Measurements from ENCODE around the gene RNF19B.

The RNF19B gene

DNA sequence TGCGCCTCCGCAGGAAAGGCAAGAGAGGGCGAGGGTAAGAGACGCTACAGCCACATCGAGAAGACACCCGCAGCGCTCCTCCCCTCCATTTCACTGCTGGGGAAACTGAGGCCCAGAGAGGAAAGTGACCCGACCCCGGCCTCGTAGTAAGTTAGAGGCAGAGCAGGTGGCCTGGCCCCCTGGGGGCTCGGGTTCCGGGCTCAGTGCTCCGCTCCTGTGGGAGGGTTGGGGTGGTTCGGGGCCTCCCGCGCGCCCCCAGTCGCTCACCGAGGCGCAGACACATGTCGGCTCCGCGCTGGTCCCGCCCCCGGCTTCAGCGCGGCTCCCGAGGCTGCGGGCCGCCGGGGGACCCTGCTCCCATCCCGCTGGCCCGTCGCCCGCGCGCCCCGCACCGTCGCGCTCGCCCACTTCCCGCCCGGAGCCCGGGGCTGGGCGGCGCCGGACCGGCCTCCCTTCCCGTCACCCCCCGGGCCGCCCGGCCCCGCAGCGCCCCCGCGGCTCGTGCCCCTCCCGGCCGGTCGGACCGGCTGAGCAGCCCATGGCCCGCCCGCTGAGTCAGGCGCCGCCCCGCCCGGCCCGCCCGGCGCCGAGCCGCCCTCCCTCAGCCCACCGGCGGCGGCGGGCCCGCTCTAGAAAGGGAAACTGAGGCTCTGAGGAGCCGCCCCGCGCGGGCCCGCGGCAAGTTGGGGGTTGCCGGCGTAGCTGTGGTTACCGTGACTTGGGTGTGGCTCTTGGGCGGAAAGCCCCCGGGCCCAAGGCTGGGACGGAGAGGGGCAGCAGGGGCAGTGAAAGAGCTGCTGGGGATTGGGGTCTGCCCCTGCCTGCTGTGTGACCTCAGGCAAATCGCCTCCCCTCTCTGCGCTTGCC lies 63.4 kb downstream of the RNF19B start, which contains the start of gene TMEM54:
TSS of gene TMEM54 (minus strand) at position 434 of the 867 bp plus-strand sequence. CDS start at position 283, 151 bp downstream.
- no peak for DNase-seq

DNA sequence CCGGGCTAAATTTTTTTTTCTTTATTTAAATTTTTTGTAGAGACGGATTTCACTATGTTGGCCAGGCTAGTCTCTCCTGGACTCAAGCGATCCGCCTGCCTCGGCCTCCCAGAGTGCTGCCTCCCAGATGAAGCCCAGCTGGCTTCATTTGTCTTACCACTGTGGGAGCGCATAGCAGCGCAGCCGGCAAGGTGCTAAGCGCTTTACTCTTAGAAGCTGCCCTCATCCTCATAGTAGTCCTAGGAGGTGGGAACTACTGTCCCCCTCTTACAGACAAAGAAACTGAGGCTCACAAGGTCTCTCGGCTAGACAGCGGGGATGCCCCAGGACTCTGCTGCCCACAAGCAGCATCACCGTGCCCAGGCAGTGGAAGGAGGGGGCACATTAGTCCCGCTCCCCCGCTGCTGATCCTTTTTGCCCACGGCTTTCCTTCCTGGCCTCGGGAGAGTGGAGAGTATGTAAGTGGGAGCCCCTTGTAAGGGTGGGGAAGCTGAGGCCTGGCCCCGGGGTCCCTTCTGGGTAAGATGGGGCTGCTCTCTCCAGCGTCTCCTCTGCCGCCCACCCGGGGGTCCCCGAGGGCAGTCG lies 64.1 kb downstream of the RNF19B start:
- no peak for DNase-seq

GRCh38 chr1:32899586-32900296 lies 64.9 kb downstream of the RNF19B start:
- DNase-seq, result no peak

DNA sequence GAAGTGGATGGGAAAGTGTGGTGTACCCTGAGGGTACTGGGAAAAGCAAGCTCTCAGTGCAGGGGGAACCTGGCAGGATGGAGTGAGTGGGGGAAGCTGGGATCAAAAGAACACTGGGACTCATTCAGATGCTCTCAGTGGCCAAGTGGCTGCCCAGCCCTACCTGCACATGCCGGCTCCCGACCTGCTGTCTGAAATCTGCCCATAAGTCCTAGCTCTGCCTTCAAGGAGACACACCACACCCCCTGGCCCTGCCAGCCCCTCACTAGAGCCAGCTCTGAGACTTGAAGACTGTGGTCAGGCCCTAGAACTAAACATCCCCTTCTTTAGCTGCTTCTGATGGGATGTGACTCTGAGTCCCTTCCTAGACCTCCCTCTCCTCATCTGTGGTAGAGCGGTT lies 65.7 kb downstream of the RNF19B start:
- no peak for DNase-seq

DNA sequence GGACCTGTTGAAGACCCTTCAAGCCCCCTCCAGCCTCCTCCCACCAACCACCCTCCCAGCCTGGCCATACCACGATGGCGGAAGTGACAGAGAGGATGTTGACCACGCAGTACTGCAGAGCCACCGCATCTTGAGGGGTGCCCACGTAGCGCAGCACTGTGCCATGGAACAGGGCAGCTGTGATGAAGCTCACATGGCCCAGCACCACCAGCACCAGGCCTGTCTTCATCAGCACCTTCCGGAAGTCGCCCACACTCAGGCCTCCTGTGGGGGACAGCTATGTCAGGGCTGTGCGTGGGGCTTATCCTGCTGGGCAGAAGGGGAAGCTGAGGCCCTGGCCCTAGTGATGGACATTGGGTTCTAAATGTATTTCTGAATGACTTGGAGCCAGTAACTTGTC lies 66.6 kb downstream of the RNF19B start:
- DNase-seq, result no peak

DNA sequence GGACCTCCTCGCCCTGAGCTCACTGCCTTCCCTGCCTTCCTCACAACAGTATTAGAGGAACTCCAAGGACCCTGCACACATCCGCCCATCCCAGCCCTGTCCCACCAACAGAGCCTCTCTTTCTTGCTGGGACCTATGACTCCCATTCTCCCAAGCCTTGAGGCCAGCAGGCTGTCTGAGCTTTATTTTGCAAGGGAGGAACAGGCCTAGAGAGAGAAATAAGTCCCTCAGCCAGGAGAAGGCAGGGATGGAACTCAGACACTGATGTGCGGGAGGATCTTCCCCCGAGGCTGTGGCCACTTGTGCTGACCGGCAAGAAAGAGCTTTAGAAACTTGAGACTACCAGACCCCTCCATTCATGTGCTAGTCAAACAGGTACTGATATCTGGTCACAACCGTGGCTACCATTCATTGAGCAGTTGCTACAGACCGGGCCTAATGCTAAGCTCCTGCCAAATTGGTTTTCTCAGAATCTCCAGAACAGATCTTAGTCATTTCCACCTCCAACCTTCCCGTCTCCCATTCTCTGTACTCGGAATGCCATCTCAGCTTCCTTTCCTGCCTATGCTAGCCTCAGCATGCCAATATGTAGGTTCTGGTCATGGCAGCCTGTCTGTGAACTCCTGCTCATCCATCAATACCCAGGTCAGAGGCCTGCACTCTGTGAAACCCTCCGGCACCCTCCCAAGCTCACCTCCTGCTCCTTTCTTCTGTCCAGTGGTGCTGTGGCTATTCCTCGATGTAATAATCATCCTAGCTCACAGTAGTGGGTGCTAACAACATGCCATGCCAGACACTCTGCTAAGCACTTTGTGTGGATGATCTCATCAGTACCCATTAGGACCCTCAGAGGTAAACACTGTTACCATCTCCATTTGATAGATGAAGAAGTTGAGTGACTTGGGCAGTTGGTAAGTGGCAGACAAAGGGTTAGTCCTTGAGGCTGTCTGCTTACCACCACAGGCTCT lies 67.2 kb downstream of the RNF19B start:
- no peak for DNase-seq

GRCh38 chr1:32896451-32896850 lies 68.2 kb downstream of the RNF19B start:
- DNase-seq, result no peak

DNA sequence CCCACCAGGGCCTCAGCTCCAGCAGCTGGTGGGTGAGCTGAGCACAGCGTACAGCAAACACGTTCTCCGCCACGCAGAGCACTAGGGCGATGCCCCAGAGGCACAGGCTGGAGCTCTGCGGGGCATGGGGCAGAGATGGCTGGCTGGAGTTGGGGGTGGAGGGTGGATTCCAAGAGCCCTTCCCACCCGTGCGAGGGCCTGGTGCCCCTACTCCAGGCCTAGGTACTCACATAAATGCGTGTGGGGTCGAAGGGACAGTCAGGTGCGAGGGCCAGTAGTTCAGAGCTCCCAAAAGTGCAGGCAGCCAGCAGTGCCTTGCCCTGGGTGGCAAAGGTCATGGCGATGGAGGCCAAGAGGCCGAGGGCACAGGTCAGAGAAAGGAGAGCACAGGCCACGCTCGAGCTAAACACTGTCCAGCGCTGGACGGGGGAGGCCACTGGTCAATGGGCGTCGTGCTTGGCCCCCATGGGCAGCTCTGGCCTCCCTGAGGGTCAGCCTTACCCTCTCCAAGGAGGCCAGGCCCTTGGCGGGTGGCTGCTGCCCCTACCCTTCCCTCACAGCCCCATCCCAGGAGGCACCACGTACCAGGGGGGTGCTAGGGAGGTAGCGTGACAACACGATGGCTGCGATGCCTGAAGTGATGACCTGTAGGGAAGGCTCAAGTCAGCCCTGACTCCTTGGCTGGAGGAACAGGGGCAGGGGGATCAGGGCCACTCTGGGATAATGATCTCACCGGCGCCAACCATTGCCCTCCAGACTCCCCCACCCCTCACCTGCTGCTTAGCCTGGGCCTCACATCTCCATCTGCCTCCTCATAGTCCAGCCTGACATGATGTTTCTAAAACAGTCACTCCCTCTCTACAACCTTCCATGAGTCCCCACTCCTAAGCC lies 69.0 kb downstream of the RNF19B start:
- no peak for DNase-seq

DNA sequence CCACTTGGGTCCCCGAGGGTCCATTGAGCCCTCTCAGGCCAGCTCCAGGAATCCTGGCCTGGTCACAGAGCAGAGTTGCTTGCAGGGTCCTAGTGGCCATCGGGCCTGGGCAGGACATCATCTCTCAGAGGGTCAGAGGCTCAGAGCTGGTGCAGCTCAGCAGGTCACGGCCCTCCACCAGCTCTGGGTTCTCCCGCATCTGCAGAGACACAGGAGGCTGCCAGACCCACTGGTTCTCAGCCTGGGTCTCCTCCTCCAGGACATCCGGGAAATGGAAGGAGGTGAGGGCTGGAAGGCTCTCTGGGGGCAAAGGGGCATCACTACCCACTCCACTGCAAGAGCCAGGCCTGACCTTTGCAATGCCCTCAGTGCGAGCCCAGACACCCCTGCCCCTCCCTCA lies 69.9 kb downstream of the RNF19B start:
- DNase-seq, result no peak

DNA sequence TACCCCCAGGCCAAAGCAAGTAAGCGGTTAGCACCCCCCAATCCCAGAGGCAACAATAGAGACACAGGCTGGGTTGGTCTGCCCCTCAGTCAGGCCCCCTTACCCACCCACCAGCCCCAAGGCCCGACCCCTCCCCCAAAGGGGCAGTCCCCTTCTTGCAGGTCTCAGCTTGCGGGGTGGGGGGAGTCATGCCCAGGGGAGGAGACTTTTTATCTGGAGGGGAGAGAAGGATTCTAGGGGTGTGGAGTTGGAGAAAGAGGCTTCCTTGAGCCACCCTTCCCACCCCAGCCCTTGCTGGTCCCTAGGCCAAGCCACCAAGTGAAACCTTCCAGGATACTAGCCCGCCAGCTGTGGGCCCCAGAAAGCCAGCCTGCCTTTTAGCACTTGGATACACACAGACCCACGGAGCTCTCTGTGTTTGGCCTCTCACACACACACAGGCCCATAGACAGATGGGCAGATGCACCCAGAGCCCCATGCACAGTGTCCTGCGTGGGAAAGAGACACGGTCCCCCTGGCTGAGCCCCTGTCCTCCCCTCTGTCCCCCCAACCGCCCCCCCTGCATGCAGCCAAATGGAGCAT lies 70.5 kb downstream of the RNF19B start:
- no peak for DNase-seq

DNA sequence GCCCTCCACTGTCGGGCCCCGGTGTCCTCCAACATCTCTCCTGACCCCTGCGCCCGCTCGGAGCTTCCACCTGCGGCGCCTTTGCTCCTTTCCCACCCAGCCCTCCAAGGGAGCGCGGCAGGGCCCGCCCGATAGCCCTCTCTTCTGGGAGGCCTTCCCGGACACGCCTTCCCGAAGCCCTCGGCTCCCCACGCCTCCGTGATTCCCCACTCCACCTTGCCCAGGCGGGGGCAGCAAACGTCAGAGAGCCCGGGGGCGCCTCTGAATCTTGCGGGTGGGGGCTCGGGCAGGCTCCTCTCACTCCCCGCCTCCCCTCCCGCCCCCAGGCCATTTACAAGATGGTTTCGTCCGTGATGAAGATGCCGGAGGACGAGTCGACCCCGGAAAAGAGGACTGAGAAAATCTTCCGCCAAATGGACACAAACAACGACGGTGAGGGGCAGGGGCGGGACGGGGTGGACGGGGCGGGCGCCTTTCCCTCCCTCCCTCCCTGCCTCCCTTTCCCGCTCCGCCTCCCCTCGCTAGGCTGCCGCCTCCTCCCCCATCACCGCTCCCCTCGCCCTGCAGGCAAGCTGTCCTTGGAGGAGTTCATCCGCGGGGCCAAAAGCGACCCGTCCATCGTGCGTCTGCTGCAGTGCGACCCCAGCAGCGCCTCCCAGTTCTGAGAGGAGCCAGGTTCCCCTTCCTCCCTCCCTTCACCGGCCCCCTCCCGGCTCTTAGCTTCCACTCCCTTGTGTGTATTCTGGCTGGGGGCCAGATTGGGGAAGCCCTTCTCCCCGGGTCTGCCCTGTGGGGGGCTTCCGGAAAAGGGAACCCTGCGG lies 71.2 kb downstream of the RNF19B start:
- DNase-seq, result no peak

GRCh38 chr1:32892368-32893197 lies 72.0 kb downstream of the RNF19B start:
- DNase-seq, result no peak

- DNase-seq, result no peak
Measured at GRCh38 chr1:32891630-32892029, 73.0 kb downstream of the RNF19B start.

GRCh38 chr1:32891241-32891570 lies 73.4 kb downstream of the RNF19B start:
- DNase-seq, result no peak

GRCh38 chr1:32890516-32891240 lies 73.9 kb downstream of the RNF19B start:
- no peak for DNase-seq

DNA sequence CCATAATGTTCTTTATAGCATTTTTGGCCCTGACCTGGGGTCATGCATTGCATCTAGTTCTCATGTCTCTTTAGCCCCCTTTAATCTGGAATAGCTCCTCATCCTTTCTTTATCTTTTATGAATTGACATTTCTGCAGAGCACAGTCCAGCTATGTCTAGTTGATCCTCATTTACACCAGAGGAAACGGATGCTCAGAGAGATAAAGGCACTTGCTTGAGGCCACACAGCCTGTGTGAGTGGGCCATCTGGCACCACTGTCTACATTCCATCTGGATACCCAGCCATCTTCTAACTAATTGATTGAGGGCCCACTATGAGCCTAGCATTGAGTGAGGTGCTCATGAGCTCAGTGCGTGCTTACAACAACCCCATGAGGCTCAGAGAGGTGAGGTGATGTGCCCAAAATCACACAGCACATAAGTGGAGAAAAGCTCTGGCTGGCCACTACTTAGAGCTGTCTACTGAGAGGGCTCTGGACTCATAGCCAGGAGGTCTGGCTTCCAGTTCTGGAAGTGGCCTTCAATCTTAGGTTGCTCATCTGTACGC lies 74.8 kb downstream of the RNF19B start:
- no peak for DNase-seq

GRCh38 chr1:32888677-32889420 lies 75.8 kb downstream of the RNF19B start:
- DNase-seq, result no peak

- DNase-seq, result no peak
Measured at GRCh38 chr1:32888134-32888533, 76.5 kb downstream of the RNF19B start.

Measured in activated gamma-delta T cell (primary cell).